H9 (cell line): ENCODE data around the gene UNC13C. TPM values are rescaled to one million over a fixed set of nuclear protein-coding genes. Genes with fewer than 3 reads are reported as not detected.

Experiments used
- DNase-seq: peaks from one replicate; pipeline ENCODE4 v3.0.0-alpha.2; 2017
- H2AFZ ChIP-seq: one replicate; pipeline ENCODE4 v1.6.1; 2013; ENCODE audit warnings: mild to moderate bottlenecking, low read length, control low read depth, moderate library complexity
- H2AK5ac ChIP-seq: 2 replicates; pipeline ENCODE4 v1.6.1; 2013; ENCODE audit warnings: low read length, control low read depth, mixed read lengths; ENCODE audit not compliant: insufficient read length
- H2BK120ac ChIP-seq: one replicate; pipeline ENCODE4 v1.6.1; 2013; ENCODE audit warnings: low read depth, mild to moderate bottlenecking, low read length, control low read depth, inconsistent platforms; ENCODE audit not compliant: poor library complexity, severe bottlenecking
- H2BK12ac ChIP-seq: 2 replicates; pipeline ENCODE4 v1.6.1; 2013; ENCODE audit warnings: low read length, control low read depth, mixed read lengths, low read depth; ENCODE audit not compliant: insufficient read length
- H2BK15ac ChIP-seq: 2 replicates; pipeline ENCODE4 v1.6.1; 2013; ENCODE audit warnings: low read depth, low read length, control low read depth
- H2BK20ac ChIP-seq: one replicate; pipeline ENCODE4 v1.6.1; 2013; ENCODE audit warnings: low read depth, mild to moderate bottlenecking, low read length, control low read depth, inconsistent platforms; ENCODE audit not compliant: poor library complexity, severe bottlenecking
- H2BK5ac ChIP-seq: 2 replicates; pipeline ENCODE4 v1.6.1; 2013; ENCODE audit warnings: low read length, control low read depth, mixed read lengths; ENCODE audit not compliant: insufficient read length
- H3K14ac ChIP-seq: 2 replicates; pipeline ENCODE4 v1.6.1; 2013; ENCODE audit warnings: low read length, control low read depth; ENCODE audit not compliant: insufficient read depth
- H3K18ac ChIP-seq: 2 replicates; pipeline ENCODE4 v1.6.1; 2013; ENCODE audit warnings: low read depth, mild to moderate bottlenecking, mixed read lengths, low read length, control low read depth; ENCODE audit not compliant: insufficient read length
- H3K23ac ChIP-seq: 2 replicates; pipeline ENCODE4 v1.6.1; 2013; ENCODE audit warnings: low read length, control low read depth, mixed read lengths, low read depth; ENCODE audit not compliant: insufficient read length
- H3K23me2 ChIP-seq: 2 replicates; pipeline ENCODE4 v1.6.1; 2013; ENCODE audit warnings: low read depth, mild to moderate bottlenecking, mixed read lengths, low read length, control low read depth; ENCODE audit not compliant: insufficient read length, poor library complexity, severe bottlenecking
- H3K27ac ChIP-seq: 2 replicates; pipeline ENCODE4 v1.5.1; 2013; ENCODE audit warnings: low read length, control low read depth, mixed read lengths, low read depth; ENCODE audit not compliant: insufficient read length
- H3K27me3 ChIP-seq: 2 replicates; pipeline ENCODE4 v1.6.1; 2013; ENCODE audit warnings: low read length, control low read depth, inconsistent platforms; ENCODE audit not compliant: insufficient read depth
- H3K4ac ChIP-seq: 2 replicates; pipeline ENCODE4 v1.6.1; 2013; ENCODE audit warnings: low read depth, mild to moderate bottlenecking, control low read depth, inconsistent platforms, low read length, moderate library complexity
- H3K4me1 ChIP-seq: 2 replicates; pipeline ENCODE4 v1.6.1; 2013; ENCODE audit warnings: low read length, control low read depth, inconsistent platforms; ENCODE audit not compliant: insufficient read depth
- H3K4me2 ChIP-seq: 2 replicates; pipeline ENCODE4 v1.6.1; 2013; ENCODE audit warnings: low read length, control low read depth, mixed read lengths; ENCODE audit not compliant: insufficient read length, insufficient read depth
- H3K56ac ChIP-seq: 2 replicates; pipeline ENCODE4 v1.6.1; 2013; ENCODE audit warnings: low read depth, mild to moderate bottlenecking, mixed read lengths, low read length, control low read depth; ENCODE audit not compliant: insufficient read length
- H3K79me1 ChIP-seq: 2 replicates; pipeline ENCODE4 v1.6.1; 2013; ENCODE audit warnings: low read depth, mild to moderate bottlenecking, moderate library complexity, low read length, control low read depth, inconsistent platforms; ENCODE audit not compliant: insufficient read depth, poor library complexity, severe bottlenecking
- H3K79me2 ChIP-seq: 2 replicates; pipeline ENCODE4 v1.6.1; 2013; ENCODE audit warnings: low read length, control low read depth, inconsistent platforms; ENCODE audit not compliant: insufficient read depth
- H3K9ac ChIP-seq: 2 replicates; pipeline ENCODE4 v1.6.1; 2013; ENCODE audit warnings: low read length, control low read depth, mixed read lengths; ENCODE audit not compliant: insufficient read length; ENCODE audit errors: extremely low read depth
- H3K9me3 ChIP-seq: one replicate; pipeline ENCODE4 v1.6.1; 2013; ENCODE audit warnings: low read depth, low read length, inconsistent platforms; ENCODE audit not compliant: control insufficient read depth
- H3T11ph ChIP-seq: one replicate; pipeline ENCODE4 v1.6.1; 2013; ENCODE audit warnings: mild to moderate bottlenecking, low read length, control low read depth, inconsistent platforms
- H4K20me1 ChIP-seq: one replicate; pipeline ENCODE4 v1.6.1; 2013; ENCODE audit not compliant: control insufficient read depth, insufficient read length, insufficient read depth
- H4K5ac ChIP-seq: 2 replicates; pipeline ENCODE4 v1.6.1; 2013; ENCODE audit warnings: low read depth, mild to moderate bottlenecking, mixed read lengths, low read length, control low read depth; ENCODE audit not compliant: insufficient read length
- H4K8ac ChIP-seq: replicated peaks from 2 replicates; pipeline ENCODE4 v1.6.1; 2013; ENCODE audit warnings: low read length, control low read depth, mixed read lengths, low read depth; ENCODE audit not compliant: insufficient read length
- H4K91ac ChIP-seq: 2 replicates; pipeline ENCODE4 v1.6.1; 2013; ENCODE audit warnings: low read depth, mild to moderate bottlenecking, moderate library complexity, mixed read lengths, low read length, control low read depth; ENCODE audit not compliant: insufficient read length
- H3K27ac Mint-ChIP-seq, 3 experiments: 2 replicates in 2 of 3; 3 replicates in 1 of 3; pipeline ENCODE4 v1.8.0; 2020 to 2021; ENCODE audit warnings: mixed read lengths in 3 of 3, mild to moderate bottlenecking in 1 of 3, moderate library complexity in 1 of 3
- H3K27me3 Mint-ChIP-seq: 2 replicates; pipeline ENCODE4 v1.8.0; 2021; ENCODE audit warnings: low read depth, mild to moderate bottlenecking, moderate library complexity, mixed read lengths
- H3K36me3 Mint-ChIP-seq, 3 experiments: 2 replicates in 2 of 3; 3 replicates in 1 of 3; pipeline ENCODE4 v1.8.0; 2020 to 2021; ENCODE audit warnings: low read depth in 3 of 3, mixed read lengths in 3 of 3; ENCODE audit not compliant: insufficient read depth in 1 of 3
- H3K4me1 Mint-ChIP-seq, 2 experiments: 2 replicates each; pipeline ENCODE4 v1.8.0; 2020; ENCODE audit warnings: mixed read lengths in 2 of 2
- H3K4me3 Mint-ChIP-seq, 2 experiments: 2 replicates in 1 of 2; 3 replicates in 1 of 2; pipeline ENCODE4 v1.8.0; 2020 to 2021; ENCODE audit warnings: mild to moderate bottlenecking in 2 of 2, mixed read lengths in 2 of 2, moderate library complexity in 1 of 2
- H3K9me3 Mint-ChIP-seq, 2 experiments: 2 replicates in 1 of 2; 3 replicates in 1 of 2; pipeline ENCODE4 v1.8.0; 2020; ENCODE audit warnings: mild to moderate bottlenecking in 2 of 2, mixed read lengths in 2 of 2, moderate library complexity in 1 of 2
- WGBS: extraction: QIAGEN DNeasy Blood & Tissue Kit; methylation state at CpG from one replicate; pipeline ENCODE4 v1.1.7; 2013; ENCODE audit warnings: missing lambda C conversion rate, low lambda C conversion rate, mixed read lengths; ENCODE audit not compliant: insufficient read length; ENCODE audit errors: extremely low coverage; 5-methylcytosine and 5-hydroxymethylcytosine counted together
- total RNA-seq: library from RNA; stranded (reverse); gene quantifications from 2 replicates; pipeline ENCODE4 v1.2.1, GENCODE V29; 2021
- TF ChIP-seq, protein P1 (sequence below): fragments of 200-600 bp; sonication (generic); conservative IDR thresholded peaks from 3 replicates; pipeline ENCODE4 v1.8.0; 2021; ENCODE audit warnings: antibody characterized with exemption, mild to moderate bottlenecking

The UNC13C gene
- total RNA-seq, 1 experiment from 2014 or later = 0.02 TPM

DNA sequence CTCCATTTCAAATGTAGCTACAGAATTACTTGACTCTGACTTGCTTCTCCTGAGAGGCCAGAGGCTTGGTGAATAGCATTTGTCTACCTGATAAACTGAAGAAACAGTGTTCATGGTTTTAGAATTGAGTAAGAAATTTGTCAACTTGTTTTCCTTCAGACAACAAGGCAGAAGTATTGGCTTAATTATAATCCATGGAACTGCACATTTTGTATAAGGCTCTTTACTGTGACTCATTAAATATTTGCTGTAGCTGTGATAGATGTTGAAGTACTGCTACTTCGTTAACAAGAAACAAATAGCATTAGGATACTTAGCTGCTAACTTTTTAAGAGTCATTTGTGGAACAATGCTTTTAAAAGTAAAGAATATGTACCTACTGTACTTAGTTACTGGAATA is 4.6 kb downstream of the UNC13C start:
- TF ChIP-seq, protein P1, sequence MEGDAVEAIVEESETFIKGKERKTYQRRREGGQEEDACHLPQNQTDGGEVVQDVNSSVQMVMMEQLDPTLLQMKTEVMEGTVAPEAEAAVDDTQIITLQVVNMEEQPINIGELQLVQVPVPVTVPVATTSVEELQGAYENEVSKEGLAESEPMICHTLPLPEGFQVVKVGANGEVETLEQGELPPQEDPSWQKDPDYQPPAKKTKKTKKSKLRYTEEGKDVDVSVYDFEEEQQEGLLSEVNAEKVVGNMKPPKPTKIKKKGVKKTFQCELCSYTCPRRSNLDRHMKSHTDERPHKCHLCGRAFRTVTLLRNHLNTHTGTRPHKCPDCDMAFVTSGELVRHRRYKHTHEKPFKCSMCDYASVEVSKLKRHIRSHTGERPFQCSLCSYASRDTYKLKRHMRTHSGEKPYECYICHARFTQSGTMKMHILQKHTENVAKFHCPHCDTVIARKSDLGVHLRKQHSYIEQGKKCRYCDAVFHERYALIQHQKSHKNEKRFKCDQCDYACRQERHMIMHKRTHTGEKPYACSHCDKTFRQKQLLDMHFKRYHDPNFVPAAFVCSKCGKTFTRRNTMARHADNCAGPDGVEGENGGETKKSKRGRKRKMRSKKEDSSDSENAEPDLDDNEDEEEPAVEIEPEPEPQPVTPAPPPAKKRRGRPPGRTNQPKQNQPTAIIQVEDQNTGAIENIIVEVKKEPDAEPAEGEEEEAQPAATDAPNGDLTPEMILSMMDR = no peak
- no peak overlapping the region for H4K8ac ChIP-seq
- no peak overlapping the region for H4K5ac ChIP-seq
- WGBS = no CpG with 5 or more reads among the region's 1 CpG
- H3K79me1 ChIP-seq = no peaks in the 10 kb centered on the region
- H3K23ac ChIP-seq = no peak overlapping the region
- H2BK5ac ChIP-seq = no peak overlapping the region
- H2BK12ac ChIP-seq = no peak overlapping the region
- no peaks in the 10 kb centered on the region for H4K20me1 ChIP-seq
- Mint-ChIP-seq H3K27me3 (peaks cover 29% of the 10 kb centered on the region), H3K4me3 (no peak overlapping the region), H3K4me1 (peaks cover 11 to 20% of the 10 kb centered on the region in 2 experiments), H3K27ac (no peak overlapping the region), H3K36me3 (no peaks in the 10 kb centered on the region), H3K9me3 (no peaks in the 10 kb centered on the region)
- no peak overlapping the region for H2AFZ ChIP-seq
- H2AK5ac ChIP-seq = no peak overlapping the region
- H3K4me1 ChIP-seq = no peaks in the 10 kb centered on the region; the same call in 1 of the 2 replicates
- no peak overlapping the region for H3K18ac ChIP-seq
- DNase-seq = no peak
- no peak overlapping the region for H3K27ac ChIP-seq
- H4K91ac ChIP-seq = no peak overlapping the region
- no peak overlapping the region for H2BK15ac ChIP-seq
- H3K27me3 ChIP-seq = no peaks in the 10 kb centered on the region; the same call in 1 of the 2 replicates
- H3T11ph ChIP-seq = no peak overlapping the region
- H3K9me3 ChIP-seq = no peaks in the 10 kb centered on the region
- H3K14ac ChIP-seq = no peak overlapping the region
- H3K56ac ChIP-seq = no peak overlapping the region
- no peak overlapping the region for H3K9ac ChIP-seq
- H2BK20ac ChIP-seq = no peak overlapping the region
- H3K4me2 ChIP-seq = no peak overlapping the region
- H3K79me2 ChIP-seq = no peaks in the 10 kb centered on the region
- peaks cover 7% of the 10 kb centered on the region for H3K23me2 ChIP-seq
- H2BK120ac ChIP-seq = no peak overlapping the region
- no peak overlapping the region for H3K4ac ChIP-seq
